GM23248 (cell line): ENCODE results near the gene PCDHB14. TPM values are rescaled to one million over a fixed set of nuclear protein-coding genes. Genes with fewer than 3 reads are reported as not detected.
"Not testable (repeated sequence)": the region's sequence is repeated elsewhere in the genome, so short reads cannot be mapped to it uniquely, and the experiment has no call there.

Experiments
- DNase-seq: peaks from one replicate; pipeline ENCODE4 v3.0.0-alpha.2; 2015
- H2AFZ ChIP-seq: fragments of 200-600 bp; sonication (generic); 2 replicates; pipeline ENCODE4 v1.6.1; 2016; ENCODE audit warnings: antibody characterized with exemption
- H3F3A ChIP-seq: fragments of 200-600 bp; sonication (generic); 2 replicates; pipeline ENCODE4 v1.6.1; 2016; ENCODE audit warnings: mild to moderate bottlenecking, antibody characterized with exemption, mixed run types; ENCODE audit not compliant: insufficient read depth
- H3K27ac ChIP-seq: fragments of 200-600 bp; sonication (generic); 2 replicates; pipeline ENCODE4 v1.5.1; 2016; ENCODE audit warnings: mild to moderate bottlenecking
- H3K27me3 ChIP-seq: fragments of 200-600 bp; sonication (generic); replicated peaks from 2 replicates; pipeline ENCODE4 v1.6.1; 2016; ENCODE audit warnings: mild to moderate bottlenecking; ENCODE audit not compliant: insufficient read depth
- H3K36me3 ChIP-seq: fragments of 200-600 bp; sonication (generic); 2 replicates; pipeline ENCODE4 v1.6.1; 2016; ENCODE audit warnings: low read depth, mild to moderate bottlenecking
- H3K4me1 ChIP-seq: fragments of 200-600 bp; sonication (generic); 2 replicates; pipeline ENCODE4 v1.6.1; 2016; ENCODE audit warnings: mild to moderate bottlenecking; ENCODE audit not compliant: insufficient read depth
- H3K4me2 ChIP-seq: fragments of 200-600 bp; sonication (generic); one replicate; pipeline ENCODE4 v1.6.1; 2016; ENCODE audit warnings: mild to moderate bottlenecking; ENCODE audit not compliant: unreplicated experiment
- H3K4me3 ChIP-seq: fragments of 200-600 bp; sonication (generic); 2 replicates; pipeline ENCODE4 v1.5.1; 2016; ENCODE audit warnings: mild to moderate bottlenecking
- H3K79me2 ChIP-seq: fragments of 200-600 bp; sonication (generic); 2 replicates; pipeline ENCODE4 v1.6.1; 2016; ENCODE audit warnings: mild to moderate bottlenecking; ENCODE audit not compliant: insufficient read depth
- H3K9ac ChIP-seq: fragments of 200-600 bp; sonication (generic); 2 replicates; pipeline ENCODE4 v1.6.1; 2016; ENCODE audit warnings: mild to moderate bottlenecking
- H3K9me2 ChIP-seq: fragments of 200-600 bp; sonication (generic); 2 replicates; pipeline ENCODE4 v1.6.1; 2016; ENCODE audit warnings: mixed run types, mild to moderate bottlenecking, moderate library complexity; ENCODE audit not compliant: insufficient read depth
- H3K9me3 ChIP-seq: fragments of 200-600 bp; sonication (generic); one replicate; pipeline ENCODE4 v1.6.1; 2017; ENCODE audit warnings: low read depth
- H4K20me1 ChIP-seq: fragments of 200-600 bp; sonication (generic); 2 replicates; pipeline ENCODE4 v1.6.0; 2016; ENCODE audit not compliant: insufficient read depth
- EZH2 ChIP-seq: fragments of 200-600 bp; sonication (generic); IDR thresholded peaks from 2 replicates; pipeline ENCODE4 v1.6.1; 2018; ENCODE audit warnings: antibody characterized with exemption, mild to moderate bottlenecking; ENCODE audit not compliant: insufficient read depth, poor library complexity, severe bottlenecking
- EZH2phosphoT487 ChIP-seq: fragments of 200-600 bp; sonication (generic); IDR thresholded peaks from 2 replicates; pipeline ENCODE4 v1.6.1; 2018; ENCODE audit warnings: antibody characterized with exemption, moderate library complexity, mild to moderate bottlenecking, low read depth; ENCODE audit not compliant: insufficient read depth
- WGBS, 2 experiments: methylation state at CpG; one replicate each; pipeline ENCODE4 v1.1.6; 2015 to 2017; ENCODE audit warnings: low lambda C conversion rate in 2 of 2, low coverage in 1 of 2; ENCODE audit errors: missing lambda C conversion rate in 2 of 2; 5-methylcytosine and 5-hydroxymethylcytosine counted together
- in situ Hi-C: fragments of 300-500 bp; cut with MboI; formaldehyde crosslinking; loops from 2 replicates; pipeline ENCODE4 v1.15.0; 2020
- polyA plus RNA-seq: library from polyadenylated mRNA; unstranded; fragments of >200 nt; fragmentation: Nextera tagmentation; extraction: Ambion mirVana; gene quantifications from 2 replicates; pipeline ENCODE4 v1.2.1, GENCODE V29; 2016
- total RNA-seq: library from RNA; depleted of rRNA; stranded (reverse); fragments of >200 nt; shearing (Covaris generic); gene quantifications from 2 replicates; pipeline ENCODE4 v1.2.3, GENCODE V29; 2014; rRNA removed

Gene PCDHB14
- total RNA-seq (2.1 and 4.3 TPM in 2 replicates), polyA plus RNA-seq (1.7 and 2.1 TPM in 2 replicates)

DNA sequence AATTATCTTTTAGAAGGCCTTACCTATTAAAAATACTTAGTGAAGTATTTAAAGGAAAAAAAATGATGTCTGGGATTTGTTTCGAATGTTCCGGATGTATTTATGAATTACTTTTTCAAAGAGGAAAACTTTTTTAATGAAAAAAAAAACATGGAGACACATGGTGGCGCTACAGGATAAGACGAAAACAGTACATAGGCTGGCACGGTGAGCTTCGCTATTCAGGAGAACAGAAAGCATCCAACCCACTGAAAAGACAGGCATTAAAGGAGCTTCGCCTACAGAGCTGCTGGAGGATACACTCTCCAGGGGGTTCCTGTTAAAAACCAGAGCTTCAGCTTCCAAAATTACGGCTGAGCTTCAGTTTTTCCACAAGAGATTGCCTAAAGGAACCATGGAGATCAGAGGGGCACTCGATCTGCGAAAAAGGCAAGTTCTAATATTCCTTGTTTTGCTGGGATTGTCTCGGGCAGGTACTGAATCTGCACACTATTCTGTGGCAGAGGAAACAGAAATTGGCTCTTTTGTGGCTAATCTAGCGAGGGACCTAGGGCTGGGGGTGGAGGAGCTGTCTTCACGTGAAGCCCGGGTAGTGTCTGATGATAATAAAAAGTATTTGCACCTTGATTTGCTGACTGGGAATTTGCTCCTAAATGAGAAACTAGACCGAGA lies at the start of gene PCDHB14:
Gene PCDHB14 (plus strand): TSS at position 232 of the 672 bp plus-strand sequence. CDS start 163 bp downstream, at position 395.
- H3K27me3 ChIP-seq, result no peaks in the 10 kb centered on the region
- no peaks in the 10 kb centered on the region for H3K4me1 ChIP-seq
- WGBS, 2 experiments, result 16% methylated on average over 15 of the region's 15 CpGs
- H3K79me2 ChIP-seq, result no peaks in the 10 kb centered on the region
- H3K36me3 ChIP-seq, result no peaks in the 10 kb centered on the region
- H2AFZ ChIP-seq, result peak within 1 kb of the TSS; percentile 75
- no peaks in the 10 kb centered on the region for H3K9me2 ChIP-seq
- peak within 1 kb of the TSS; percentile 72 for H3K4me2 ChIP-seq
- peak within 1 kb of the TSS; percentile 61; the same call in 1 of the 2 replicates for H3K9ac ChIP-seq
- H4K20me1 ChIP-seq, result no peaks in the 10 kb centered on the region
- peak; percentile 70 for DNase-seq
- in situ Hi-C loops, result no loop called here
- H3K4me3 ChIP-seq, result peak within 1 kb of the TSS; percentile 72
- no peaks in the 10 kb centered on the region for H3K9me3 ChIP-seq
- TF ChIP-seq EZH2phosphoT487, result no peak
- no peak for TF ChIP-seq EZH2
- H3K27ac ChIP-seq, result no peak within 1 kb of the TSS
- no peaks in the 10 kb centered on the region for H3F3A ChIP-seq

DNA sequence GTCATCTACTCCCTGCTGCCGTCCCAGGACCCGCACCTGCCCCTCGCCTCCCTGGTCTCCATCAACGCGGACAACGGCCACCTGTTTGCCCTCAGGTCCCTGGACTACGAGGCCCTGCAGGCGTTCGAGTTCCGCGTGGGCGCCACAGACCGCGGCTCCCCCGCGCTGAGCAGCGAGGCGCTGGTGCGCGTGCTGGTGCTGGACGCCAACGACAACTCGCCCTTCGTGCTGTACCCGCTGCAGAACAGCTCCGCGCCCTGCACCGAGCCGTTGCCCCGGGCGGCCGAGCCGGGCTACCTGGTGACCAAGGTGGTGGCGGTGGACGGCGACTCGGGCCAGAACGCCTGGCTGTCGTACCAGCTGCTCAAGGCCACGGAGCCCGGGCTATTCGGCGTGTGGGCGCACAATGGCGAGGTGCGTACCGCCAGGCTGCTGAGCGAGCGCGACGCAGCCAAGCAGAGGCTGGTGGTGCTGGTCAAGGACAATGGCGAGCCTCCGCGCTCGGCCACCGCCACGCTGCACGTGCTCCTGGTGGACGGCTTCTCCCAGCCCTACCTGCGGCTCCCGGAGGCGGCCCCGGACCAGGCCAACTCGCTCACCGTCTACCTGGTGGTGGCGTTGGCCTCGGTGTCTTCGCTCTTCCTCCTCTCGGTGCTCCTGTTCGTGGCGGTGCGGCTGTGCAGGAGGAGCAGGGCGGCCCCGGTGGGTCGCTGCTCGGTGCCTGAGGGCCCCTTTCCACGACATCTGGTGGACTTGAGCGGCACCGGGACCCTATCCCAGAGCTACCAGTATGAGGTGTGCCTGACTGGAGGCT lies 48.6 kb upstream of the PCDHB14 start:
- H4K20me1 ChIP-seq, H3K4me3 ChIP-seq, H3K27ac ChIP-seq, DNase-seq, H3K4me2 ChIP-seq, H3K79me2 ChIP-seq, H3K36me3 ChIP-seq, H3K9me2 ChIP-seq, H3K9me3 ChIP-seq, H2AFZ ChIP-seq, H3K4me1 ChIP-seq, H3F3A ChIP-seq, H3K9ac ChIP-seq, in situ Hi-C loops: not testable (repeated sequence)
- peaks cover 17% of the 10 kb centered on the region; the same call in 1 of the 2 replicates for H3K27me3 ChIP-seq
- 45 to 46% methylated on average over 75 to 77 of the region's 79 CpGs for WGBS, 2 experiments

DNA sequence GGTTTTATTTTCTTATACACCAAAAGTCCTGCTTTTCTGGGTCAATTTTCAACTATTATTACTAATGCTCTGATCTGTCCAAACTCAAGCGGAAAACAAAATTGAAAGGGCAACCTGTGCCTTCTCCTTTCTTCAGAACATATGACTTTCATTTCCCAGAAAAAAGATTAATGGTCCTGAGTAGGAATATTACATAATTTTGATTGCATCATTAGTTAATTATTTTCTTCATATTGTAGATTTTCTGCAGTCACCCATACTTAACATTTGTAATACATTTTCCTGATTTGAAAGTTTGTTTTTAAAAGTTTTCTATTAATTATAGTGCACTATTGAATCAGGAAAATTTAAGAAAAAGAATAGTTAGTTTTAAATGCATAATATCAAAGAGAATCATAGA lies 47.2 kb upstream of the PCDHB14 start:
- no peaks in the 10 kb centered on the region for H3F3A ChIP-seq
- H3K9me2 ChIP-seq, result no peaks in the 10 kb centered on the region
- no peak for TF ChIP-seq EZH2phosphoT487
- WGBS, 2 experiments, result 25 to 28% methylated on average over 1 of the region's 1 CpG
- no peaks in the 10 kb centered on the region for H3K9me3 ChIP-seq
- no peak overlapping the region for H3K4me2 ChIP-seq
- no peak overlapping the region for H3K4me3 ChIP-seq
- no peaks in the 10 kb centered on the region for H3K4me1 ChIP-seq
- H4K20me1 ChIP-seq, result no peaks in the 10 kb centered on the region
- no peak for DNase-seq
- H2AFZ ChIP-seq, result no peak overlapping the region
- no peak overlapping the region for H3K9ac ChIP-seq
- H3K36me3 ChIP-seq, result no peaks in the 10 kb centered on the region
- no peaks in the 10 kb centered on the region for H3K79me2 ChIP-seq
- H3K27ac ChIP-seq, result no peak overlapping the region
- peaks cover 10% of the 10 kb centered on the region; the same call in 1 of the 2 replicates for H3K27me3 ChIP-seq
- in situ Hi-C loops, result no loop called here

DNA sequence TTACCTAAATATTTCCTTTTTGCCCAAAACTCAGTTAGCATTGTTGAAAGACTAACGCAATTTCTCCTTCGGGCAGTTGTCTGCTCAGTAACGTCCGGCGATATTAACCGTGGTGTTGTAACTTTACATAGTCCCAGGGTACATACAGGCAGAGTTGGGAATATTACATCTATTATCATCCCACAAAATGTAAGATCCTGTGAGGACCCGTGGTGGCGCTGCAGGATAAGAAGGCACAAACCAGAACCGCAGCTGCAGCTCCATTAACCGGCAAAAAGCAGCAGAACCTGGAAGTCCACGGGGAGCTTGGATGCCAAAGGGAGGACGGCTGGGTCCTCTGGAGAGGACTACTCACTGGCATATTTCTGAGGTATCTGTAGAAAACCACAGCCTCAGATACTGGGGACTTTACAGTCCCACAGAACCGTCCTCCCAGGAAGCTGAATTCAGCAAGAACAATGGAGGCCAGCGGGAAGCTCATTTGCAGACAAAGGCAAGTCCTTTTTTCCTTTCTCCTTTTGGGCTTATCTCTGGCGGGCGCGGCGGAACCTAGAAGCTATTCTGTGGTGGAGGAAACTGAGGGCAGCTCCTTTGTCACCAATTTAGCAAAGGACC lies 45.5 kb upstream of the PCDHB14 start, which contains the start of gene PCDHB8:
Gene PCDHB8 (plus strand): TSS at position 214 of the 615 bp plus-strand sequence. CDS start 245 bp downstream, at position 459.
- H3K27ac ChIP-seq, in situ Hi-C loops, H3K9me3 ChIP-seq, H3F3A ChIP-seq, H3K4me1 ChIP-seq, H3K79me2 ChIP-seq, H3K9me2 ChIP-seq, H3K36me3 ChIP-seq, H3K27me3 ChIP-seq, H4K20me1 ChIP-seq, H3K9ac ChIP-seq: not testable (repeated sequence)
- 31% methylated on average over 18 of the region's 18 CpGs for WGBS, 2 experiments
- Histone ChIP-seq H2AFZ (peak within 1 kb of the TSS; percentile 40; the same call in 1 of the 2 replicates), H3K4me2 (peak within 1 kb of the TSS; percentile 27), H3K4me3 (peak within 1 kb of the TSS; percentile 28; the same call in 1 of the 2 replicates)
- peak; percentile 64 for DNase-seq

DNA sequence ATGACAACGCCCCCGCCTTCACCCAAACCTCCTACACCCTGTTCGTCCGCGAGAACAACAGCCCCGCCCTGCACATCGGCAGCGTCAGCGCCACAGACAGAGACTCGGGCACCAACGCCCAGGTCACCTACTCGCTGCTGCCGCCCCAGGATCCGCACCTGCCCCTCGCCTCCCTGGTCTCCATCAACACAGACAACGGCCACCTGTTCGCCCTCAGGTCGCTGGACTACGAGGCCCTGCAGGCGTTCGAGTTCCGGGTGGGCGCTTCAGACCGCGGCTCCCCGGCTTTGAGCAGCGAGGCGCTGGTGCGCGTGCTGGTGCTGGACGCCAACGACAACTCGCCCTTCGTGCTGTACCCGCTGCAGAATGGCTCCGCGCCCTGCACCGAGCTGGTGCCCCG lies 43.8 kb upstream of the PCDHB14 start:
- H3K79me2 ChIP-seq, H2AFZ ChIP-seq, H3K4me2 ChIP-seq, H3K36me3 ChIP-seq, H3K4me3 ChIP-seq, H3K9ac ChIP-seq, DNase-seq, H3K9me3 ChIP-seq, H3K27ac ChIP-seq, H4K20me1 ChIP-seq, in situ Hi-C loops, H3K4me1 ChIP-seq, H3K9me2 ChIP-seq, H3K27me3 ChIP-seq, H3F3A ChIP-seq: not testable (repeated sequence)
- 44 to 46% methylated on average over 38 of the region's 39 CpGs for WGBS, 2 experiments

DNA sequence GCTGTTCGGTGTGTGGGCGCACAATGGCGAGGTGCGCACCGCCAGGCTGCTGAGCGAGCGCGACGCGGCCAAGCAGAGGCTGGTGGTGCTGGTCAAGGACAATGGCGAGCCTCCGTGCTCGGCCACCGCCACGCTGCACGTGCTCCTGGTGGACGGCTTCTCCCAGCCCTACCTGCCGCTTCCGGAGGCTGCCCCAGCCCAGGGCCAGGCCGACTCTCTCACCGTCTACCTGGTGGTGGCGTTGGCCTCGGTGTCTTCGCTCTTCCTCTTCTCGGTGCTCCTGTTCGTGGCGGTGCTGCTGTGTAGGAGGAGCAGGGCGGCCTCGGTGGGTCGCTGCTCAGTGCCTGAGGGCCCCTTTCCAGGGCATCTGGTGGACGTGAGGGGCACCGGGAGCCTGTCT lies 43.3 kb upstream of the PCDHB14 start:
- WGBS, 2 experiments, result 50 to 53% methylated on average over 27 to 28 of the region's 32 CpGs
- H3K27me3 ChIP-seq, H3K9me3 ChIP-seq: not testable (repeated sequence)

More for the DNA sequence above, 43.3 kb upstream of the PCDHB14 start:
- not testable (repeated sequence) for H3K4me1 ChIP-seq, H3K4me3 ChIP-seq, H3K79me2 ChIP-seq, H4K20me1 ChIP-seq, DNase-seq, H3K27ac ChIP-seq, H3K9ac ChIP-seq, H3K4me2 ChIP-seq, H3K36me3 ChIP-seq, H2AFZ ChIP-seq, H3F3A ChIP-seq, H3K9me2 ChIP-seq
- in situ Hi-C loops, result loop anchor here (10.0 kb wide), 1 partner anchor 385 kb away; no protein-coding TSS in a partner anchor
